Measurements from ENCODE around the gene TRPC5OS.

Gene TRPC5OS

DNA sequence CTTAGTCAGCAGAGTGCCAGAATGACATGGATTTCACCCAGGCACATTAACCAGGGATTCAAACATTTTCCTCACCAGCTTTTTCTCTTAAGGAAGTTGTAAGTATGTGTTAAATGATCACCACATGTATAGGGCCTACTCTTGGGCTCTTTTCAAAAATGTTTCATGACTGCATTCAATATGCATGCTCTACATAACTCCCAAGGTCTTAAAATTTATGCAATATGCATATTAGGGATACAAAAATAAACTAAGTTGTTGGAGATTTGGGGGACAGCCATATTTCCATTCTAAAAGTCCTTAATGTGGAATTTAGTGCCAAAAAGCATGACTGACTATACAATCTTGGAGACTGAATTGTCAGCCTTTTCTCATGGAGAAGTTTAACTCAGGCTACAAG lies 25.0 kb upstream of the TRPC5OS start:
- no peak for TF ChIP-seq CTCF (IDR thresholded peaks at IDR 0.05; ENCODE audit: low read depth, low read length)
- DNase-seq (ENCODE audit: extremely low read depth, low read depth): no peak

GRCh38 chrX:111854556-111855490 lies 21.2 kb upstream of the TRPC5OS start:
- no peak for TF ChIP-seq CTCF (IDR thresholded peaks at IDR 0.05; ENCODE audit: low read depth, low read length)
- DNase-seq (ENCODE audit: extremely low read depth, low read depth): no peak

- TF ChIP-seq CTCF (IDR thresholded peaks at IDR 0.05; ENCODE audit: low read depth, low read length): no peak
- DNase-seq (ENCODE audit: extremely low read depth, low read depth): no peak
Observed at GRCh38 chrX:111857534-111858060, 18.4 kb upstream of the TRPC5OS start.

- no peak for DNase-seq (ENCODE audit: extremely low read depth, low read depth)
- no peak for TF ChIP-seq CTCF (IDR thresholded peaks at IDR 0.05; ENCODE audit: low read depth, low read length)
Observed at GRCh38 chrX:111861605-111862004, 14.4 kb upstream of the TRPC5OS start.

DNA sequence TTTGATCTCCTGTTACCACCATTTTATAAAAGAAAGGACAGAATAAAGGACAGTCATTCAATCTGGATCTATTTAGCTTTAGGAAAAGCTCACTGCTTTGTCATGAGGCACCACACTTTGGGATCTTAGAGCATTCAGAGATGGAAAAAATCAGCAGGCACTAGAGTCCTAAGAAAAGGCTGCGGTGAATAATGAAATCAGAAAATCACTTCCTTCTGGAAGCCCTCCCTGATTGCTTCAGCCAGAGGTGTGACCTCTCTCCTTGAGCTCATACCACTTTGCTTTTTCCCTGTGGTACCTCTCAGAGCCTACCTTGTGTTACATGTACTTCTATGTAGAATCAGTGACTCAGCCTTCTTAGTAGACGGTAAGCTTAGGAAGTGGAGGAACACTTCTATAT lies 8.7 kb upstream of the TRPC5OS start:
- no peak for TF ChIP-seq CTCF (IDR thresholded peaks at IDR 0.05; ENCODE audit: low read depth, low read length)

GRCh38 chrX:111868726-111869638 lies 7.0 kb upstream of the TRPC5OS start:
- TF ChIP-seq CTCF (IDR thresholded peaks at IDR 0.05; ENCODE audit: low read depth, low read length): no peak
- DNase-seq (ENCODE audit: extremely low read depth, low read depth): no peak

More for the DNA sequence above, 8.7 kb upstream of the TRPC5OS start:
- DNase-seq (ENCODE audit: extremely low read depth, low read depth): no peak

Measured in AG09319 (cell line).